ENCODE results near the gene FUCA1.
"Not testable (repeated sequence)": the region's sequence is repeated elsewhere in the genome, so short reads cannot be mapped to it uniquely, and the experiment has no call there.

FUCA1 gene

GRCh38 chr1:23895082-23895481 is 27.0 kb upstream of the FUCA1 start:
- no peak for DNase-seq

GRCh38 chr1:23889074-23889473 is 21.0 kb upstream of the FUCA1 start:
- no peak for DNase-seq

- DNase-seq, result no peak
Measured at GRCh38 chr1:23885222-23885621, 17.1 kb upstream of the FUCA1 start.

GRCh38 chr1:23882746-23883145 is 14.7 kb upstream of the FUCA1 start:
- no peak for DNase-seq

- DNase-seq, result no peak
Measured at GRCh38 chr1:23879809-23880208, 11.7 kb upstream of the FUCA1 start.

- no peak for DNase-seq
Measured at GRCh38 chr1:23878668-23879067, 10.6 kb upstream of the FUCA1 start.

- DNase-seq, result no peak
Measured at GRCh38 chr1:23875382-23875781, 7.3 kb upstream of the FUCA1 start.

- DNase-seq, result no peak
Measured at GRCh38 chr1:23872421-23872820, 4.3 kb upstream of the FUCA1 start.

- DNase-seq, result no peak
Measured at GRCh38 chr1:23869051-23869450, 961 bp upstream of the FUCA1 start.

GRCh38 chr1:23868557-23869016 is 497 bp upstream of the FUCA1 start:
- DNase-seq, result no peak

- no peak for DNase-seq
Measured at GRCh38 chr1:23867542-23867894, 572 bp downstream of the FUCA1 start.

- no peak for DNase-seq
Measured at GRCh38 chr1:23865543-23865930, 2.6 kb downstream of the FUCA1 start.

- no peak for DNase-seq
Measured at GRCh38 chr1:23864801-23865542, 3.1 kb downstream of the FUCA1 start.

GRCh38 chr1:23862640-23863039 is 5.5 kb downstream of the FUCA1 start:
- no peak for DNase-seq

GRCh38 chr1:23854568-23854967 is 13.5 kb downstream of the FUCA1 start:
- DNase-seq, result peak; percentile 20

- DNase-seq, result not testable (repeated sequence)
Measured at GRCh38 chr1:23853124-23853523, 15.0 kb downstream of the FUCA1 start.

- DNase-seq, result not testable (repeated sequence)
Measured at GRCh38 chr1:23851406-23851805, 16.7 kb downstream of the FUCA1 start.

- DNase-seq, result no peak
Measured at GRCh38 chr1:23848673-23849616, 19.1 kb downstream of the FUCA1 start.

- not testable (repeated sequence) for DNase-seq
Measured at GRCh38 chr1:23847482-23848095, 20.5 kb downstream of the FUCA1 start.

- no peak for DNase-seq
Measured at GRCh38 chr1:23845163-23845562, 22.9 kb downstream of the FUCA1 start.

- no peak for DNase-seq
Measured at GRCh38 chr1:23843644-23844043, 24.4 kb downstream of the FUCA1 start.

GRCh38 chr1:23838401-23838866 is 29.7 kb downstream of the FUCA1 start:
- DNase-seq, result peak; percentile 81

- DNase-seq, result peak; percentile 10
Measured at GRCh38 chr1:23837908-23838307, 30.2 kb downstream of the FUCA1 start.
